Cardiac septum (tissue), 1 donor: ENCODE data around the gene DTD2. TPM values are rescaled to one million over a fixed set of nuclear protein-coding genes. Genes with fewer than 3 reads are reported as not detected.
"Not testable (repeated sequence)": the region's sequence is repeated elsewhere in the genome, so short reads cannot be mapped to it uniquely, and the experiment has no call there.

Source experiments
- DNase-seq: peaks from one replicate; pipeline ENCODE4 v3.0.0-alpha.2; 2020; ENCODE audit warnings: low spot score
- intact Hi-C: fragments of 100-400 bp; cut with DNase I; formaldehyde crosslinking; loops from one replicate; pipeline ENCODE4 v1.14.0; 2022
- long read RNA-seq: library from polyadenylated mRNA; unstranded; transcript quantifications from one replicate; pipeline ENCODE4 v2.0.0, GENCODE V29; 2021
- total RNA-seq: library from RNA; stranded (reverse); fragmentation: NEBNext Ultra II Directional; extraction: Animal tissue kit (Norgen Biotek cat#: 25700); gene quantifications from one replicate; pipeline ENCODE4 v1.2.1, GENCODE V29; 2021
- donor health status: DM: no; HTN: no; CAD: no.

The DTD2 gene
- total RNA-seq: 5.6 TPM
- long read RNA-seq, partial matches to known transcripts: 0 of 1 reads
- long read RNA-seq, other reads (novel, unspliced or antisense): 0 of 1 reads

DNA sequence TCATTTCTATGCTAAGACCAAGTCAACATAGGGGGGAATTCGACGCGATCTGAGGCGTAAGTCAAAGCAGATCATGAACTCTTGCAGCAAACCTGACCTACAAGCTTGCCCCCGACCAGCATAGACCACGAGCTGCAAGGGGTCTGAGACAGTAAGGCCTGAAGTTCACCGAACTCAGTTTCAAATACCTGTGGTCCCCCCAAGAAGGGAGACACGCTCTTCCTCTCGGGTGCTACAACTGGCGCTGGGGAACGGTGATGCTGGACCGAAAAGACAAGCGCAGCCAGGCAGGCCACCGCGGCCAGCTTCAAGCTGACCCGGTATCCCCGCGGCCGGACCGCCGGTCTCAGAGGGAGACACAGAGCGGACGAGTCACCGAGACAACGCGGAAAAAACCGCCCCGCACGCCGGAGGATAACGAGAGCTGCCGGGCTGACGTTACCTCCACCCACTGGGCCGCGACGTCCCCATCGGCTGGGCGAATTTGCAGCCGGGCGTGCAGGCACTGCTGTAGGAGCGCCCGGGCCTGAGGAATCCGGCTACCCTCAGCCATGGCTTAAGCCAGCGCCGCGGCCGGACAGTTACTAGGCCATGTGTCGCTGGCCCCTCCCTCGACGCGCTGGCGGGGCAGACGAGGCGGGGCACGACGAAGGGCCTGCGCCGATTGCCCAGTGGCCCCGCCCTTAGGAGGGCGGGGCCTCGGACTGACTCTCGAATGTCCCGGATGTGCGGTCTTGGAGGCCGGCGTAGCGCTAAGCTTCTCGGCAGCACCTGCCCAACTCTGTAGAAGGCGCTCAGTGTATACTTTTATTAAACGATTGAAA, at the start of gene DTD2:
TSS of gene DTD2 (minus strand) at position 666 of the 824 bp plus-strand sequence. CDS start at position 553, 113 bp downstream.
- DNase-seq: peak; percentile 98
- intact Hi-C loops: loop anchor here (2.0 kb wide), 1 partner anchor 36 kb away; the partner anchor contains the start of gene HEATR5A

- no peak for DNase-seq
- intact Hi-C loops: loop anchor here (10.0 kb wide), 1 partner anchor 969 kb away; no protein-coding TSS in a partner anchor
These were observed 48.1 kb upstream of the DTD2 start for GRCh38 chr14:31505411-31505810.

DNA sequence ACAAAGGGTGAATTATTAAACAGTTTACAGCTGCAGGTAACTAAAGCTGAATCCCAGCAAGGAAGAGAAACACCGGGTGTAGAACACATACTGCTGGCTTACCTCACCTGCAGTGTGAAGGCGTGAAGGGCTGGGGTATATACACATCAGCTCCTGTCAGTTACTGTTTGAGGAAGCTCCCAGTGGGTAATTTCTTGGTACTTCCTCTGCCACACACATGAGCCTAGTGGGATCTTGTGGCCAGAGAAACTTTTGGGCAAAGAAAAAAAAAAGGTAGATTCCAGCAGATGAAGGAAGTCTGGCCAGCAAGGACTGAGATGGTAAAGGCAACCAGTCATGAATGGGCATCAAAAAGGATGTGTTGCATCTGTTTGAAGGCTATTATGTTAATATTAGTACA, 44.6 kb upstream of the DTD2 start:
- intact Hi-C loops: loop anchor here (10.0 kb wide), 1 partner anchor 973 kb away; no protein-coding TSS in a partner anchor
- DNase-seq: no peak

GRCh38 chr14:31492759-31493498, 35.6 kb upstream of the DTD2 start:
- intact Hi-C loops: no loop called here
- DNase-seq: no peak

DNA sequence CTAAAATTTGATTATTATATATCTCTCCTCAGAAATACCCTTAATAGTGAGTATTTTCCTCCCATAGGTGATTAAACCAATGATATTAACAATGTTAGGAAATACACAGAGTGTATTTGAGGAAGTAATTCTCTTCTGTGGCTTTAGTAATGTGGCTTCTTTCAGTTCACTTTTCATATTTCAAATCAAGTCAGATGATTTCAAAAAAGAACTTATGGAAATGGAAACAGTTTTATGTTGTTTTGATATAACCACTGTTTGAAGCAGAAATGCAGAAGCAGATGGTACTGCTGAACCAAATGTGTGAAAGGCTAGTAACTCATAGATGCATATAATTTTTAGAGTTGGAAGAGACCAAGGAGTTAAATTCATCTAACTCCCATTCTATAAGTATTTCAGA, 32.4 kb upstream of the DTD2 start:
- intact Hi-C loops: no loop called here
- DNase-seq: no peak

GRCh38 chr14:31487886-31488285, 30.6 kb upstream of the DTD2 start, which contains the start of gene GPR33:
Gene GPR33 (minus strand): TSS chr14:31488039. CDS start chr14:31483965, 4,074 bp downstream.
- intact Hi-C loops: no loop called here
- no peak for DNase-seq

DNA sequence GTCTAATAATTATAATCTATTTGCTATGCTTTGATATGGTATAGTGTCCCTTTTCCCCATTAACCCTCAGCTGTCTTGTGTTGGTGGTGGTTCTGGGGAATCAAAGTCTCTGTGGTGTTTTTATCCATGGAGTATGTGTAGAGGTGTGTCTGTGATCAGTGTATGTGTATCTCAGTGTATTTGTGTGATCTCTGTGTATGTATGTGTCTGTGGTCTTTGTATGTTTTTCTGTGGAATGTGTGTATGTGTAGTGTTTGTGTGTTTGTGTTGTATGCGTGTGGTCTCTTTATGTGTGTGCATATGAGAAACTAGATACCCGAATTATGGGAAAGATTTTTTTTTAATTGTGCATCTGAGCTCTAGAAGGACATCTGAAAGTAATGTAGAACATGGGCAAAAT, 29.5 kb upstream of the DTD2 start:
- intact Hi-C loops: no loop called here
- no peak for DNase-seq

GRCh38 chr14:31484754-31485153, 27.4 kb upstream of the DTD2 start:
- no peak for DNase-seq
- intact Hi-C loops: no loop called here

DNA sequence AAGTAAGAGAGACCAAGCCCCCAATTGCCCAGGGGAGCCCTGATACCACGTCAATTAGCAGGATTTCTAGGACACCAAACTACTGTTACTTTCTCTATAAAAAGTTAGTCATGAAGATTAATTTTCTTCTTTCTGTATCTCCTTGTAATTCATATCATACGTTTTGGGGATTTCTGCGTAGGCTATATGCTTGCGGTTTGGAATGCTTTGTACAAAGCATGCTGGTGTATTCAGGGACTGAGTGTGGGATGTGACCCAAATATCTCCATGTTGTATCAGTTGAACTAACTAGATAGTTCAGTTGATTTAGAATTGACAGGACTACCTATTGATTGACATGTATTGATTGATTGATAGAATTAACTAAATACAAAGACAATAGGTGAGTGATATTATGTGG, 22.9 kb upstream of the DTD2 start:
- no peak for DNase-seq

DNA sequence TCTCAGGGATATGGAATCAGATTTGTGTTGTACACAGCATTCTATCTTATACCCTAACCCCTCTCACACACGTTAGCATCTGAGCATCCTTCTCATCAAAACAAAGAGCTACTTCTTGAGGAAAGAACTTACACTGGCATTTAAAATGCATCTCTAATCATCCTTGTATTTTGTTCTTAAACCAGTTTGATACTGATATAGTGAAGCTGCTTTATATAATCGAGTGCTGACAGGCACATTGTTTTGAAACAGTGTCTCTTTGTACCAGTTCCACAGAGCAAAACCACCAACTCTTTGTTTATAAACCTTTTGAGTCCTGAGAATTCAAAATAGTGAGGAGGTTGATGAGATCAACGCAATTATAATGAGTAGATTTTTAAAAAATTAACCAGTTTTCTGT, 21.7 kb upstream of the DTD2 start:
- intact Hi-C loops: no loop called here
- no peak for DNase-seq

More for the DNA sequence above, 22.9 kb upstream of the DTD2 start:
- intact Hi-C loops: no loop called here

DNA sequence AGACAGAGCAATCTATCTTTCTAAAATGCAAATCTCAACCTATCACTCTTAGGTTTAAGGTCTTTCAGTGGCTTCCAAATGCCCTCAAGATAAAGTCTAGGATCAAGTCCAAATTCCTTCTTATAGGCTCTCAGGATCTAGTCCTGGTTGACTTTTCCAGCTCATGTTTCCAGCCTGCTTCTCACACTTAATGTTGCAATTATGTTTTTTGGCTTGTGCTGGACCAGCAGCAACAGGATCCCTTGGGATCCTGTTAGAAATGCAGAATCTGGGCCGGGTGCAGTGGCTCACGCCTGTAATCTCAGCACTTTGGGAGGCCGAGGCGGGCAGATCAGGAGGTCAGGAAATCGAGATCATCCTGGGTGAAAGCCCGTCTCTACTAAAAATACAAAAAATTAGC, 19.9 kb upstream of the DTD2 start:
- intact Hi-C loops: no loop called here
- DNase-seq: no peak

DNA sequence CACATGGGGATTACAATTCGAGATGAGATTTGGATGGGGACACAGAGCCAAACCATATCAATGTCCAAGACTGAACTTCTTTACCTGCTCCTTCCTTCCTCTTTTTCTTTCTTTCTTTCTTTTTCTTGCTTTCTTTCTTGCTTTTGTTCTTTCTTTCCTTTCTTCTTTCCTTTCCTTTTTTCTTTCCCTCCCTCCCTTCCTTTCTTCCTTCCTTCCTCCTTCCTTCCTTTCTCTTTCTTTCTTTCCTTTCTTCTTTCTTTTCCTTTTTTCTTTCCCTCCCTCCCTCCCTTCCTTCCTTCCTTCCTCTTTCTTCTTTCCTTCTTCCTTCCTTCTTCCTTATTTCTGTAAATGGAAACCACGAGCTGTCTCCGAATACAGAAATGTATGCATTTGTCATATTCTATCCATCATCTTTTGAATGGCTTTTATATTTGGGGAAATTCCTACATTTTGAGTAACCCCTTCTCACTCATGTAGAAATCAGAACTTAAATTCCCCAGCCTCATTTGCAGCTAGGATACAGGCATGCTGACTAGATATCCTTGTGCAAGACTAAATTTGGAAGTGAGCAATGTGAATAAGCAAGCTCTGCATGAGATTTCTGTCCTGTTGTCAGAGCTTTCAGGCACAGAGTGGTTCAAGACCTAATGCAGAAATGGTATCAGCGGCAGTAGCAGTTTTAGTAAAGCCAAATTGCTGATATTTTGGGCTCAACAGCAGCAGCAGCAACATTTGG, 19.0 kb upstream of the DTD2 start:
- DNase-seq: no peak
- intact Hi-C loops: no loop called here

GRCh38 chr14:31466554-31466953, 9.2 kb upstream of the DTD2 start:
- intact Hi-C loops: no loop called here
- DNase-seq: no peak

DNA sequence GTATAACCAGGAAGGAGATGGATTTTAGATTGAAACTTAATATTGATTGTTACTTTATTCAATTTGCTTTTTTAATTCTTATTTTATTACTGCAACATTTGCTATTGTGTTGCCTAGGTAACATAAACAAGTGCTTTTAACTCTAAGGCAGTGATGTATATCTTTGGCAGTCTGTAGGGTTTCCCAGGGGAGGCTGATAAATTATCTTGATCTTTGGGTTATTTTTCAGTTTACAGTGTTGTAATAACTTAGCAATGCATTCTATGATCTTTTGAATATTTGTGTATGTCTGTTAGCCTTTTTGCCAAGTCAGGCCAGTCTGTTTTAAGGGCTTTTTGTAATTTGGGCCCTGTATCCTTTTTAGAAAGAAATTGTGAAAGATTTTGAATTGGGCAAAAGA, 7.8 kb upstream of the DTD2 start:
- intact Hi-C loops: no loop called here
- DNase-seq: no peak

- DNase-seq, intact Hi-C loops: not testable (repeated sequence)
These were observed 5.1 kb upstream of the DTD2 start for GRCh38 chr14:31462450-31462849.

GRCh38 chr14:31461545-31461944, 4.2 kb upstream of the DTD2 start:
- intact Hi-C loops: no loop called here
- no peak for DNase-seq

- intact Hi-C loops: loop anchor here (2.0 kb wide), 1 partner anchor 37 kb away; the partner anchor contains the start of gene HEATR5A
- no peak for DNase-seq
These were observed 656 bp upstream of the DTD2 start for GRCh38 chr14:31457665-31458659.

DNA sequence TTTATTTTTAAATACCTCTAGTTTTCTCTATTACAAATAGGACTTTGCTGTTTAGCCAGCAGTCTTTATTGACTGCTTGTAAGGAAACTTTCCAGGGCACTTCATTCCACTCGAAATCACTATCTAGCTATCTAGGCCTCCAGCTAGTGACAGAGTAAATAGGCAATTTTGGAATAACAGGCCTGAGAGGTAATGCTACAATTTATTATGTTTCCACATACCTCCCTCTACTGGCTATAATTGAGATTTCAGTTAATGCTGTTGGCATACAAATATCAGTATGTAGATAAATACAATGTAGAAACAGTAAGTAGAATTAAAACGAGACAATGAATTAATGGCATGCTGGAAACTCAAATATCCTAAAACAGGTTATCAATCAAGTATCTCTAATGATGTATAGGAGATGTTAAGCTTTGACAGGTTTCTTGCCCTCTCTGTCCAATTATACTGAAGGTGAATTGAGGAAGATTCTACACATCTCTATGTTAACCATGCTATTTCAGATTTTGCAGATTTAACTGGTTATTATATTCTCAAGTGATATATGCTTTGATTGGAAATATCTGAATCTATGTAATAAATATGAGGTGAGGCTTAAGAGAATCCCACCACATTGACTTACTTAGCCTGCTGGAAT, 7.2 kb downstream of the DTD2 start:
- DNase-seq: no peak
- intact Hi-C loops: no loop called here
